Bronchial epithelial cell (primary cell): Measurements from ENCODE around the gene IMPA2. TPM values are rescaled to one million over a fixed set of nuclear protein-coding genes. Genes with fewer than 3 reads are reported as not detected.
A peak's percentile ranks its signal among the peaks of the same experiment; 100 is the strongest.

Experiments used
- DNase-seq: peaks from one replicate; pipeline ENCODE4 v3.0.0-alpha.2; 2010; ENCODE audit warnings: low read depth
- FAIRE-seq: peaks from 2 replicates; lab custom pipeline; 2011; peaks lifted over from hg19 to GRCh38; lab: Jason Lieb, UNC
- H3K27me3 ChIP-seq: 2 replicates; pipeline ENCODE4 v1.5.1; 2011; ENCODE audit warnings: low read length; ENCODE audit not compliant: control insufficient read depth, insufficient read depth
- H3K36me3 ChIP-seq: 2 replicates; pipeline ENCODE4 v1.5.1; 2011; ENCODE audit warnings: low read length; ENCODE audit not compliant: control insufficient read depth, insufficient read depth
- H3K4me3 ChIP-seq: 2 replicates; pipeline ENCODE4 v1.5.1; 2011; ENCODE audit warnings: mild to moderate bottlenecking, low read depth, low read length, control low read depth
- total RNA-seq: library from RNA; depleted of rRNA; stranded (reverse); fragments of >200 nt; gene quantifications from 2 replicates; pipeline ENCODE4 v1.2.1, GENCODE V29; 2014
- TF ChIP-seq, protein P1 (sequence below): IDR thresholded peaks from 2 replicates; pipeline ENCODE4 v1.5.1; 2011; ENCODE audit warnings: mild to moderate bottlenecking, moderate library complexity, low read length, control low read depth, inconsistent platforms; ENCODE audit not compliant: insufficient read depth, severe bottlenecking

IMPA2 gene
- total RNA-seq, 1 donor from 2014 or later = 66.1 TPM

GRCh38 chr18:11994336-11994702 lies 13.0 kb downstream of the IMPA2 start:
- DNase-seq = peak; percentile 66
- H3K36me3 ChIP-seq = peaks cover 5% of the 10 kb centered on the region
- no peak overlapping the region for H3K4me3 ChIP-seq
- TF ChIP-seq, protein P1, sequence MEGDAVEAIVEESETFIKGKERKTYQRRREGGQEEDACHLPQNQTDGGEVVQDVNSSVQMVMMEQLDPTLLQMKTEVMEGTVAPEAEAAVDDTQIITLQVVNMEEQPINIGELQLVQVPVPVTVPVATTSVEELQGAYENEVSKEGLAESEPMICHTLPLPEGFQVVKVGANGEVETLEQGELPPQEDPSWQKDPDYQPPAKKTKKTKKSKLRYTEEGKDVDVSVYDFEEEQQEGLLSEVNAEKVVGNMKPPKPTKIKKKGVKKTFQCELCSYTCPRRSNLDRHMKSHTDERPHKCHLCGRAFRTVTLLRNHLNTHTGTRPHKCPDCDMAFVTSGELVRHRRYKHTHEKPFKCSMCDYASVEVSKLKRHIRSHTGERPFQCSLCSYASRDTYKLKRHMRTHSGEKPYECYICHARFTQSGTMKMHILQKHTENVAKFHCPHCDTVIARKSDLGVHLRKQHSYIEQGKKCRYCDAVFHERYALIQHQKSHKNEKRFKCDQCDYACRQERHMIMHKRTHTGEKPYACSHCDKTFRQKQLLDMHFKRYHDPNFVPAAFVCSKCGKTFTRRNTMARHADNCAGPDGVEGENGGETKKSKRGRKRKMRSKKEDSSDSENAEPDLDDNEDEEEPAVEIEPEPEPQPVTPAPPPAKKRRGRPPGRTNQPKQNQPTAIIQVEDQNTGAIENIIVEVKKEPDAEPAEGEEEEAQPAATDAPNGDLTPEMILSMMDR = no peak
- H3K27me3 ChIP-seq = no peaks in the 10 kb centered on the region
- no peak for FAIRE-seq

DNA sequence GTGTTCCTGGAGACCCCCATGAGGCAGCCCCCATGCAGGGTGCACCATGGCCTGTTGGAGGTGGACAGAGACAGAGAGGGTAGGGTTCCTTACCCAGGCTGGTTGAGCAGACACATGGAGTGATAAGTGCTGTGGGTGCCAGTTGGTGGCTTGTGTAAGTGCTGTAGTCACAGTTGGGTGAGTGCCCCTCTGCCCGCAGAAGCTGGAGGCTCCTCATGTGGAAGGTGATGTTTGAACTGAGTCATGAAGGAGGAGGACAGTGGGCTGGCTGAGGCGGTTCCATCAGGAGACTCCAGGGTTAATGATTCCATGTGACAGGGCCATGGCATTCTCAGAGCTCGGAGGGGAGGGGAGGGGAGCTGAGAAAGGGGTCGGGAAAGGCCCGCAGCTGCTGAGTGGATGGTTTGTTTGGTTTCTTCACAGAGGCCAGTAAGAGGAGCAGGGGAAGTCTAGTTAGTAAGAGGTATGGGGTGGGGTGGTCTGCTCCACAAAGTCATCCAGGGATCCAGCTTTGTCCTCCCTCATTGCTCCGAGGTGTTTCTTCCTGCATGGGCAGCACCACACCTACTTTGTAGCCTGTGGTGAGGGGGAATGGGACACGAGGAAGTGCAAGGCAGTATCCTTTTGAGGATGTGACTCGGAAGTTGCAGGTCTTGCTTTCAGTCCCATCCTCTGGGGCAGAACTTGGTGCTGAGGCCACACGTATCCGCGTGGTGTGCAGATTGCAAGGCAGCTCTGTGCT lies 13.6 kb downstream of the IMPA2 start:
- peaks cover 6% of the 10 kb centered on the region for H3K36me3 ChIP-seq
- DNase-seq (peak; percentile 44), FAIRE-seq (no peak)
- no peaks in the 10 kb centered on the region for H3K27me3 ChIP-seq
- TF ChIP-seq, protein P1 = no peak
- no peak overlapping the region for H3K4me3 ChIP-seq

GRCh38 chr18:11995445-11996189 lies 14.3 kb downstream of the IMPA2 start:
- Histone ChIP-seq H3K27me3 (no peaks in the 10 kb centered on the region), H3K4me3 (no peak overlapping the region)

GRCh38 chr18:11996190-11996754 lies 15.0 kb downstream of the IMPA2 start:
- FAIRE-seq (no peak), DNase-seq (no peak)
- H3K36me3 ChIP-seq = peaks cover 7% of the 10 kb centered on the region
- H3K27me3 ChIP-seq = no peaks in the 10 kb centered on the region
- TF ChIP-seq, protein P1 = no peak
- H3K4me3 ChIP-seq = no peak overlapping the region

More at GRCh38 chr18:11995445-11996189, 14.3 kb downstream of the IMPA2 start:
- peak; percentile 90 for FAIRE-seq
- TF ChIP-seq, protein P1 = peak; percentile 82
- peaks cover 6% of the 10 kb centered on the region for H3K36me3 ChIP-seq
- DNase-seq = peak; percentile 55

GRCh38 chr18:11996907-11997306 lies 15.6 kb downstream of the IMPA2 start:
- Histone ChIP-seq H3K36me3 (peaks cover 7% of the 10 kb centered on the region), H3K4me3 (no peak overlapping the region), H3K27me3 (no peaks in the 10 kb centered on the region)
- DNase-seq (no peak), FAIRE-seq (peak; percentile 75)
- TF ChIP-seq, protein P1 = no peak
